Measurements from ENCODE around the gene OSM. TPM values are rescaled to one million over a fixed set of nuclear protein-coding genes. Genes with fewer than 3 reads are reported as not detected.

Gene OSM
- total RNA-seq, 1 experiment from 2014 or later = not detected

DNA sequence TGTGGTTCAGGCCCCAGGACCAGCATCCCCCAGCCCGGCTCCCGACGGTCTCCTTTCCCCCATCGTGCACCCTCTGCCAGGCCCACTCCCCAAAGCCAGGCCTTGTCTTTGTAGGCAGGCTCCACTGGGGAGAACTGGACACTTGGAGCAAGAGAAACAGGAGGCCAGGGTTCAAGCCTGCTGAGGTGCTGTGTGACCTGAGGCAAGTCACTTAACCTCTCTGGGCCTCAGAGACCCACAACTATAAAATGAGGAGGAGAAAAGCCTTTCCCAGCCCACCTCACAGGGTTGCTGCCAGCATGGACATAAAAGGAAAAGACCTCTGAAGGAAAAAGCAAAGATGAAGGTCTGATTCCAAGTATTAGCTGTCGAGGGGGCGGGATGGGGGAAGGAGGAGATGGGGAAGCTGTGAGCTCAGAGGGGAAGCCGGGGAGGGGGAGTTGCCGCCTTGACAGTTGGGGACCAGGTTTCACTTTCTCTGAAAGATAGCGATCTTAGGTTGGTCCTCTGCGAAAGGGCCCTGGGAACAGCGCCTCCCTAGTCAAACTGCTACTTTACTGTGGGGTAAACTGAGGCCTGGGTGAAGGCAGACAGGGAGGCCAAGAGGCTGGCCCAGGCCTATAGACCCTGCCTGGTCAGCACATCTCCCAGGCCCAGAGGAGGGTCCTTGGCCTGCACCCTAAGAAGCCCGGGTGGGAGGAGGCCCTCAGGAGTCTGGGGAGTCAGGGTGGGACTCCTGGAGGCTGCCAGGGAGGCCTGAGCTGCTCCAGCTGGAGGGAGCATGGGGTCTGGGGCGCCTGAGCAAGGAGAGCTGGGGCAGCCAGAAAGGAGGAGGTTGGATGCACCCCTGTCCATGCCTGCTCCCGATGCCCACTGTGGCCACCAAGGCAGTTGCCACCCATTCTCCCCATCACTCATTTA, 991 bp upstream of the OSM start:
- H3K9me3 Mint-ChIP-seq (ENCODE audit: low read depth, unreplicated experiment) = no peaks in the 10 kb centered on the region
- BruUV-seq (replicated peaks) = no TSS peak
- H3K4me1 Mint-ChIP-seq (ENCODE audit: low read depth, unreplicated experiment) = peaks cover 11% of the 10 kb centered on the region
- H3K27ac Mint-ChIP-seq (ENCODE audit: unreplicated experiment) = no peak overlapping the region
- DNase-seq = no peak
- CTCF ChIA-PET = interaction anchor here (1.3 to 1.4 kb wide), 2 partner anchors 20 to 21 kb away, joined by 3 read pairs; no protein-coding TSS in a partner anchor
- H3K27me3 Mint-ChIP-seq (ENCODE audit: unreplicated experiment) = no peaks in the 10 kb centered on the region
- intact Hi-C loops (cut with micrococcal nuclease; ENCODE audit: unreplicated experiment) = no loop called here
- H3K4me3 Mint-ChIP-seq (ENCODE audit: low read depth, unreplicated experiment) = no peak overlapping the region
- TF ChIP-seq, protein P1, sequence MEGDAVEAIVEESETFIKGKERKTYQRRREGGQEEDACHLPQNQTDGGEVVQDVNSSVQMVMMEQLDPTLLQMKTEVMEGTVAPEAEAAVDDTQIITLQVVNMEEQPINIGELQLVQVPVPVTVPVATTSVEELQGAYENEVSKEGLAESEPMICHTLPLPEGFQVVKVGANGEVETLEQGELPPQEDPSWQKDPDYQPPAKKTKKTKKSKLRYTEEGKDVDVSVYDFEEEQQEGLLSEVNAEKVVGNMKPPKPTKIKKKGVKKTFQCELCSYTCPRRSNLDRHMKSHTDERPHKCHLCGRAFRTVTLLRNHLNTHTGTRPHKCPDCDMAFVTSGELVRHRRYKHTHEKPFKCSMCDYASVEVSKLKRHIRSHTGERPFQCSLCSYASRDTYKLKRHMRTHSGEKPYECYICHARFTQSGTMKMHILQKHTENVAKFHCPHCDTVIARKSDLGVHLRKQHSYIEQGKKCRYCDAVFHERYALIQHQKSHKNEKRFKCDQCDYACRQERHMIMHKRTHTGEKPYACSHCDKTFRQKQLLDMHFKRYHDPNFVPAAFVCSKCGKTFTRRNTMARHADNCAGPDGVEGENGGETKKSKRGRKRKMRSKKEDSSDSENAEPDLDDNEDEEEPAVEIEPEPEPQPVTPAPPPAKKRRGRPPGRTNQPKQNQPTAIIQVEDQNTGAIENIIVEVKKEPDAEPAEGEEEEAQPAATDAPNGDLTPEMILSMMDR (IDR thresholded peaks at IDR 0.05; ENCODE audit: unreplicated experiment) = no peak
- H3K36me3 Mint-ChIP-seq (ENCODE audit: insufficient read depth, unreplicated experiment) = no peaks in the 10 kb centered on the region

DNA sequence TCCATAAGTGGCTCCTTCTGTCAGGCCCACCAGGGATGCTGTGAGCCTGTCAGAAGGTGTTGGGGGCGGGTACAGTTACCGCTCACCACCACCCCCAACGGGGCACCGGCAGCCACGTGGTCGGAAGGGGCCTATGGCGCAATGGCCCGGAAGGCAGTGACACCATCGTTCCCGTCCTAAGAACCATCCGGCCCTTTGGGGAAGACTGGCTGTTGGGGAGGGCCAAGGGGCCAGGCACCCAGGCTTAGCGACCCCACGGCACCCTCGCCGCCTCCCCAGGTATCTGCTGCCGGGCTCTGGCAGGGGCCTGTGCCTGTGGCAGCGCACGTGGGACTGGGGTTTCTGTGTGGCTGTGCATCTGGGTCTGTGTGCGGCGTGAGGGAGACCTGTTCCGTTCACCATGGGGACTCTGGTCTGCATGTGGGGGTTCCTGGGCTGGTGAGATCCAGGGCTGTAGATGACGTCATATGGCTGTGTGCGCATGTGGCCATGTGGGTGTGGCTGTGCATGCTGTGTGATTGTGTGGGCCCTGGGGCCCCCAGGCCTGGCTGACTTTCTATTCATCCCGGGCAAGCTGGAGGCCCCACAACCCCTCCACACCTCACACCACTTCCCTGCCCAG, 717 bp downstream of the OSM start:
- intact Hi-C loops (cut with micrococcal nuclease; ENCODE audit: unreplicated experiment) = no loop called here
- DNase-seq = no peak
- Mint-ChIP-seq H3K27ac (ENCODE audit: unreplicated experiment) (peak overlapping the region; percentile 62), H3K9me3 (ENCODE audit: low read depth, unreplicated experiment) (no peaks in the 10 kb centered on the region), H3K4me3 (ENCODE audit: low read depth, unreplicated experiment) (no peak overlapping the region), H3K27me3 (ENCODE audit: unreplicated experiment) (no peaks in the 10 kb centered on the region), H3K36me3 (ENCODE audit: insufficient read depth, unreplicated experiment) (no peaks in the 10 kb centered on the region), H3K4me1 (ENCODE audit: low read depth, unreplicated experiment) (peaks cover 25% of the 10 kb centered on the region)
- BruUV-seq (replicated peaks) = no TSS peak
- TF ChIP-seq, protein P1 (IDR thresholded peaks at IDR 0.05; ENCODE audit: unreplicated experiment) = no peak
- CTCF ChIA-PET = interaction anchor here (1.3 kb wide), 1 partner anchor 22 kb away, joined by 3 read pairs; no protein-coding TSS in a partner anchor

- no peak for DNase-seq
- H3K27me3 Mint-ChIP-seq (ENCODE audit: unreplicated experiment) = no peaks in the 10 kb centered on the region
- TF ChIP-seq, protein P1 (IDR thresholded peaks at IDR 0.05; ENCODE audit: unreplicated experiment) = no peak
- BruUV-seq (replicated peaks) = no TSS peak
- no peak overlapping the region for H3K27ac Mint-ChIP-seq (ENCODE audit: unreplicated experiment)
- CTCF ChIA-PET = no interaction called here
- H3K9me3 Mint-ChIP-seq (ENCODE audit: low read depth, unreplicated experiment) = no peaks in the 10 kb centered on the region
- intact Hi-C loops (cut with micrococcal nuclease; ENCODE audit: unreplicated experiment) = no loop called here
- H3K4me3 Mint-ChIP-seq (ENCODE audit: low read depth, unreplicated experiment) = no peak overlapping the region
- H3K4me1 Mint-ChIP-seq (ENCODE audit: low read depth, unreplicated experiment) = peaks cover 31% of the 10 kb centered on the region
- H3K36me3 Mint-ChIP-seq (ENCODE audit: insufficient read depth, unreplicated experiment) = no peaks in the 10 kb centered on the region
Observed at GRCh38 chr22:30265131-30265720, 1.4 kb downstream of the OSM start.

GRCh38 chr22:30263883-30264282, 2.8 kb downstream of the OSM start:
- Mint-ChIP-seq H3K4me1 (ENCODE audit: low read depth, unreplicated experiment) (peaks cover 40% of the 10 kb centered on the region), H3K4me3 (ENCODE audit: low read depth, unreplicated experiment) (no peak overlapping the region), H3K27ac (ENCODE audit: unreplicated experiment) (no peak overlapping the region), H3K27me3 (ENCODE audit: unreplicated experiment) (no peaks in the 10 kb centered on the region), H3K36me3 (ENCODE audit: insufficient read depth, unreplicated experiment) (peaks cover 1% of the 10 kb centered on the region), H3K9me3 (ENCODE audit: low read depth, unreplicated experiment) (no peaks in the 10 kb centered on the region)
- DNase-seq = no peak
- BruUV-seq (replicated peaks) = no TSS peak
- intact Hi-C loops (cut with micrococcal nuclease; ENCODE audit: unreplicated experiment) = loop anchor here (1.0 kb wide), 1 partner anchor 22 kb away; no protein-coding TSS in a partner anchor
- CTCF ChIA-PET = interaction anchor here (0.9 to 1.1 kb wide), 6 partner anchors 9 to 123 kb away, joined by 3 to 4 read pairs (median 4); partner anchors contain the start of genes CCDC157, RNF215 and SF3A1
- TF ChIP-seq, protein P1 (IDR thresholded peaks at IDR 0.05; ENCODE audit: unreplicated experiment) = no peak
